Suprapubic skin (tissue), 4 donors: ENCODE data around the gene SUCLA2.

ENCODE experiments used
- CTCF ChIP-seq, 2 donors: fragments of 200-600 bp in 1 of 2; fragments of 450-650 bp in 1 of 2; sonication (generic) in 1 of 2; IDR thresholded peaks; one replicate each; pipeline ENCODE4 v1.5.1; 2016 to 2019; ENCODE audit warnings: antibody characterized with exemption in 2 of 2, mild to moderate bottlenecking in 1 of 2, moderate library complexity in 1 of 2
- POLR2A ChIP-seq, 2 donors: fragments of 450-650 bp; IDR thresholded peaks; one replicate each; pipeline ENCODE4 v1.6.1; 2017; ENCODE audit warnings: antibody characterized with exemption in 2 of 2, mild to moderate bottlenecking in 2 of 2, moderate library complexity in 2 of 2
- POLR2AphosphoS5 ChIP-seq, 3 donors: sonication (generic); formaldehyde crosslinking; IDR thresholded peaks; one replicate each; pipeline ENCODE4 v1.6.1; 2017; ENCODE audit warnings: antibody characterized with exemption in 3 of 3

- no peak for TF ChIP-seq CTCF (IDR thresholded peaks at IDR 0.05)
- TF ChIP-seq POLR2AphosphoS5 (IDR thresholded peaks at IDR 0.05), result no peak
- TF ChIP-seq POLR2A (IDR thresholded peaks at IDR 0.05), result no peak
These were observed 437 bp downstream of the SUCLA2 start for GRCh38 chr13:48000559-48001113.
